ENCODE measurements around the gene HSP90AB1.

HSP90AB1 gene

GRCh38 chr6:44202972-44203750 lies 43.7 kb upstream of the HSP90AB1 start:
- H3K4me3 ChIP-seq (ENCODE audit: low read depth, low read length): no peak overlapping the region
- CTCF ChIA-PET: interaction anchor here (0.6 to 1.9 kb wide), 4 partner anchors 10 to 34 kb away, joined by 5 to 7 read pairs (median 6); no protein-coding TSS in a partner anchor

GRCh38 chr6:44203955-44204354 lies 42.9 kb upstream of the HSP90AB1 start:
- H3K27ac ChIP-seq (ENCODE audit: extremely low read depth, low read depth, low read length): no peak overlapping the region
- H3K36me3 ChIP-seq (ENCODE audit: control insufficient read depth in 2 of 2, insufficient read depth in 1 of 2, low read length in 2 of 2): no peaks in the 10 kb centered on the region
- POLR2A ChIA-PET: interaction anchor here (0.9 kb wide), 1 partner anchor 43 kb away, joined by 3 read pairs; the partner anchor contains the start of gene HSP90AB1
- no peaks in the 10 kb centered on the region for H3K9me3 ChIP-seq (ENCODE audit: control insufficient read depth, insufficient read depth, low read depth, low read length)
- no peaks in the 10 kb centered on the region for H3K4me1 ChIP-seq (ENCODE audit: control insufficient read depth, insufficient read depth, low read length)
- H3K4me3 ChIP-seq (ENCODE audit: low read depth, low read length): no peak overlapping the region
- CTCF ChIA-PET: interaction anchor here (0.8 to 1.5 kb wide), 5 partner anchors 16 to 31 kb away, joined by 3 to 7 read pairs (median 3); no protein-coding TSS in a partner anchor
- TF ChIP-seq ZNF114 (tag by site-specific recombination; IDR thresholded peaks at IDR 0.05) (no peak), ZNF830 (tag by site-specific recombination; IDR thresholded peaks at IDR 0.05; ENCODE audit: low read depth) (no peak), ZNF623 (tag by site-specific recombination; IDR thresholded peaks at IDR 0.05) (no peak), ZNF280C (tag by site-specific recombination; IDR thresholded peaks at IDR 0.05) (no peak), ZNF610 (tag by site-specific recombination; IDR thresholded peaks at IDR 0.05; ENCODE audit: borderline replicate concordance) (no peak), ZNF560 (tag by site-specific recombination; IDR thresholded peaks at IDR 0.05; ENCODE audit: borderline replicate concordance) (no peak), ZBTB21 (tag by site-specific recombination; IDR thresholded peaks at IDR 0.05) (no peak), OSR2 (tag by site-specific recombination; IDR thresholded peaks at IDR 0.05) (no peak), SALL2 (tag by site-specific recombination; IDR thresholded peaks at IDR 0.05; ENCODE audit: borderline replicate concordance) (no peak), GLIS2 (tag by site-specific recombination; IDR thresholded peaks at IDR 0.05) (no peak), TCF7L2 (IDR thresholded peaks at IDR 0.05; ENCODE audit: borderline replicate concordance, low read depth, low read length) (no peak), ZBTB7A (tag by site-specific recombination; IDR thresholded peaks at IDR 0.05; ENCODE audit: low read depth) (no peak)

More at GRCh38 chr6:44202972-44203750, 43.7 kb upstream of the HSP90AB1 start:
- H3K4me1 ChIP-seq (ENCODE audit: control insufficient read depth, insufficient read depth, low read length): no peaks in the 10 kb centered on the region
- TF ChIP-seq HOXD13 (CRISPR knock-in tag; IDR thresholded peaks at IDR 0.05; ENCODE audit: borderline replicate concordance): no peak
- peak; percentile 81 for TF ChIP-seq ZIC2 (tag by site-specific recombination; IDR thresholded peaks at IDR 0.05)
- peak; percentile 46 for TF ChIP-seq GLIS1 (tag by site-specific recombination; IDR thresholded peaks at IDR 0.05)
- no peaks in the 10 kb centered on the region for H3K9me3 ChIP-seq (ENCODE audit: control insufficient read depth, insufficient read depth, low read depth, low read length)
- no peaks in the 10 kb centered on the region for H3K36me3 ChIP-seq (ENCODE audit: control insufficient read depth in 2 of 2, insufficient read depth in 1 of 2, low read length in 2 of 2)
- no peak overlapping the region for H3K27ac ChIP-seq (ENCODE audit: extremely low read depth, low read depth, low read length)
- POLR2A ChIA-PET: interaction anchor here (0.6 to 1.7 kb wide), 3 partner anchors 9 to 44 kb away, joined by 3 to 6 read pairs (median 3); partner anchors contain the start of gene HSP90AB1

- Histone ChIP-seq H3K27ac (ENCODE audit: extremely low read depth, low read depth, low read length) (no peak overlapping the region), H3K36me3 (ENCODE audit: control insufficient read depth in 2 of 2, insufficient read depth in 1 of 2, low read length in 2 of 2) (no peaks in the 10 kb centered on the region), H3K4me1 (ENCODE audit: control insufficient read depth, insufficient read depth, low read length) (no peaks in the 10 kb centered on the region), H3K9me3 (ENCODE audit: control insufficient read depth, insufficient read depth, low read depth, low read length) (no peaks in the 10 kb centered on the region), H3K4me3 (ENCODE audit: low read depth, low read length) (no peak overlapping the region)
- ChIA-PET CTCF (interaction anchor here (0.6 to 1.9 kb wide), 5 partner anchors 11 to 60 kb away, joined by 3 to 8 read pairs (median 5); no protein-coding TSS in a partner anchor), POLR2A (interaction anchor here (0.6 kb wide), 1 partner anchor 431 kb away, joined by 3 read pairs; no protein-coding TSS in a partner anchor)
- TF ChIP-seq ZNF624 (tag by site-specific recombination; IDR thresholded peaks at IDR 0.05): no peak
- TF ChIP-seq ZNF146 (tag by site-specific recombination; IDR thresholded peaks at IDR 0.05): no peak
- TF ChIP-seq ZNF514 (tag by site-specific recombination; IDR thresholded peaks at IDR 0.05): no peak
- TF ChIP-seq HOXA7 (CRISPR knock-in tag; IDR thresholded peaks at IDR 0.05; ENCODE audit: borderline replicate concordance): no peak
- no peak for TF ChIP-seq ZNF629 (tag by site-specific recombination; IDR thresholded peaks at IDR 0.05)
- TF ChIP-seq EGR2 (tag by site-specific recombination; IDR thresholded peaks at IDR 0.05; ENCODE audit: low read depth): no peak
- no peak for TF ChIP-seq MYNN (tag by site-specific recombination; IDR thresholded peaks at IDR 0.05; ENCODE audit: borderline replicate concordance)
- TF ChIP-seq RBAK (tag by site-specific recombination; IDR thresholded peaks at IDR 0.05): no peak
- no peak for TF ChIP-seq ZNF221 (tag by site-specific recombination; IDR thresholded peaks at IDR 0.05; ENCODE audit: borderline replicate concordance)
- no peak for TF ChIP-seq ZNF398 (tag by site-specific recombination; IDR thresholded peaks at IDR 0.05)
- TF ChIP-seq ZNF324 (tag by site-specific recombination; IDR thresholded peaks at IDR 0.05): no peak
- no peak for TF ChIP-seq ZNF362 (tag by site-specific recombination; IDR thresholded peaks at IDR 0.05)
Measured at GRCh38 chr6:44207966-44208365, 38.9 kb upstream of the HSP90AB1 start.
